22Rv1 (cell line): ENCODE measurements around the gene ADAMTS17.

Source experiments
- H3K27ac ChIP-seq: fragments of 450-650 bp; 2 replicates; pipeline ENCODE4 v1.5.1; 2017
- ZFX ChIP-seq: fragments of 450-650 bp; IDR thresholded peaks from 2 replicates; pipeline ENCODE4 v1.6.1; 2017; ENCODE audit warnings: antibody characterized with exemption, borderline replicate concordance
- TF ChIP-seq, protein P1 (sequence below): fragments of 450-650 bp; IDR thresholded peaks from 2 replicates; pipeline ENCODE4 v1.5.1; 2017; ENCODE audit warnings: mild to moderate bottlenecking

ADAMTS17 gene

GRCh38 chr15:100033140-100033857 lies 308.5 kb downstream of the ADAMTS17 start:
- no peak overlapping the region for H3K27ac ChIP-seq
- TF ChIP-seq, protein P1, sequence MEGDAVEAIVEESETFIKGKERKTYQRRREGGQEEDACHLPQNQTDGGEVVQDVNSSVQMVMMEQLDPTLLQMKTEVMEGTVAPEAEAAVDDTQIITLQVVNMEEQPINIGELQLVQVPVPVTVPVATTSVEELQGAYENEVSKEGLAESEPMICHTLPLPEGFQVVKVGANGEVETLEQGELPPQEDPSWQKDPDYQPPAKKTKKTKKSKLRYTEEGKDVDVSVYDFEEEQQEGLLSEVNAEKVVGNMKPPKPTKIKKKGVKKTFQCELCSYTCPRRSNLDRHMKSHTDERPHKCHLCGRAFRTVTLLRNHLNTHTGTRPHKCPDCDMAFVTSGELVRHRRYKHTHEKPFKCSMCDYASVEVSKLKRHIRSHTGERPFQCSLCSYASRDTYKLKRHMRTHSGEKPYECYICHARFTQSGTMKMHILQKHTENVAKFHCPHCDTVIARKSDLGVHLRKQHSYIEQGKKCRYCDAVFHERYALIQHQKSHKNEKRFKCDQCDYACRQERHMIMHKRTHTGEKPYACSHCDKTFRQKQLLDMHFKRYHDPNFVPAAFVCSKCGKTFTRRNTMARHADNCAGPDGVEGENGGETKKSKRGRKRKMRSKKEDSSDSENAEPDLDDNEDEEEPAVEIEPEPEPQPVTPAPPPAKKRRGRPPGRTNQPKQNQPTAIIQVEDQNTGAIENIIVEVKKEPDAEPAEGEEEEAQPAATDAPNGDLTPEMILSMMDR: no peak
- no peak for TF ChIP-seq ZFX

- no peak for TF ChIP-seq ZFX
- TF ChIP-seq, protein P1: no peak
Observed at GRCh38 chr15:100032358-100033085, 309.3 kb downstream of the ADAMTS17 start.

GRCh38 chr15:100031665-100032357 lies 310.0 kb downstream of the ADAMTS17 start:
- TF ChIP-seq, protein P1: no peak
- TF ChIP-seq ZFX: no peak
- H3K27ac ChIP-seq: no peak overlapping the region

More at GRCh38 chr15:100032358-100033085, 309.3 kb downstream of the ADAMTS17 start:
- H3K27ac ChIP-seq: no peak overlapping the region

DNA sequence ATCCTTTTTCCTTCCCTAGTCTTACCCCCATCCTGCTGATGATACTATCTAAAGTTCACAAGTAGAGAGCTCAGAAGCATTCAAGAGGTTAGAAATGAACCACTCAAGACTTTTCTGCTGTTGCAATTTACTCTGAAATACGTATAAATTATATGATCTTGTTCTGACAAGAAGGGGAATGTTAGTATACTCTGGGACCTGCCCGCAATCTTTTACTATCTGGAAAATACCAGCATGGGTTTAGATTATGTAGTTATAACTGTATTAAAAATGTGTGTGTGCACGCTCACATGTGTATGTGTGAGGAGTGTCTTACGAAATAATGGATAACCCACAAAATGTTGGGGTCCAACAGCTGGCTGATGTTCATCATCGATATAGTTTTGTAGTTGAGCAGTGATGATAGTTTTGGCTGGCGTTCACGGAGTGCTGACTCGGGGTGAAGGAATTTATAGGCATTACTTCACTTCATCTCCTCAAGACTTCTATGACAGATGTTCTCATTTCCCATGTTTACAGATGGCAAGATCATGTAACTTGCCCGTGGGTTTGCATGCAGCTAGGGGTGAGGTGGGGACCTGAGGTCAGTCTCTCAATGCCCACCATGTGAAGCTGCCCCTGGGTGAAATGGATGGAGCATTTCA lies 311.1 kb downstream of the ADAMTS17 start:
- TF ChIP-seq, protein P1: no peak
- TF ChIP-seq ZFX: no peak

DNA sequence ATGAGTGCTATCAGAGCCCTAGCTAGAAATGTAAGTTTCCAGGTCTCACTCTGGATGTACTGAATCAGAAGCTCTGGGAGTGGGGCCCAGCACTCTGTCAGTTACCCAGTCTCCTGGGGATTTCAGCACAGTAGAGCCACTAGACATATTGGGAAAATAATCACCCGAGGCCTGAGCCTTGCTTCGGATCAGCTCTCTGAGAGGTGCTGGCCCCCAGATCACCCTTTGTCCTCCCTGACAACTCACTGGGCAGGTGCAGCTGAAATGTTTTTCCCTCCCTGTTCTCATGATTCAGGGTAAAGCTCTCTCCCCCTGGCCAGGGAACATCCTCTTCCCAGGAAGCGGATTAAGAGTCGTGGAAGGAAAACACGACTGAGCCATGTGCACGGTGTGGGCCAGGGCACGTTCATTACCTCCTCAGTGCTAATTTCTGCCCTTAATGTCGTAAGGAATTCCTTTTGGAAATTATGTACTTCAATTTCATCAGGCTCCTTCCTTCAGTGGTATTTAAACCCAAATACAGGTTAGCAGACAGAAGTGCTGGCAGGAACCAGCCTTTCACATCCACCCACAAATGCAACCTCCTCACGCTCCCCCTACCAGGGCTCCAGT lies 311.8 kb downstream of the ADAMTS17 start:
- no peak overlapping the region for H3K27ac ChIP-seq
- TF ChIP-seq, protein P1: no peak
- no peak for TF ChIP-seq ZFX

More for the DNA sequence above, 311.1 kb downstream of the ADAMTS17 start:
- no peak overlapping the region for H3K27ac ChIP-seq

- no peak for TF ChIP-seq ZFX
- TF ChIP-seq, protein P1: no peak
Observed at GRCh38 chr15:100029045-100029444, 312.7 kb downstream of the ADAMTS17 start.

More at GRCh38 chr15:100029045-100029444, 312.7 kb downstream of the ADAMTS17 start:
- no peak overlapping the region for H3K27ac ChIP-seq
